NAMALWA (cell line): ENCODE data around the gene POU2AF2.
"Not testable (repeated sequence)": the region's sequence is repeated elsewhere in the genome, so short reads cannot be mapped to it uniquely, and the experiment has no call there.

Experiments
- DNase-seq: peaks from one replicate; pipeline ENCODE4 v3.0.0-alpha.2; 2015; ENCODE audit warnings: low spot score

Gene POU2AF2

DNA sequence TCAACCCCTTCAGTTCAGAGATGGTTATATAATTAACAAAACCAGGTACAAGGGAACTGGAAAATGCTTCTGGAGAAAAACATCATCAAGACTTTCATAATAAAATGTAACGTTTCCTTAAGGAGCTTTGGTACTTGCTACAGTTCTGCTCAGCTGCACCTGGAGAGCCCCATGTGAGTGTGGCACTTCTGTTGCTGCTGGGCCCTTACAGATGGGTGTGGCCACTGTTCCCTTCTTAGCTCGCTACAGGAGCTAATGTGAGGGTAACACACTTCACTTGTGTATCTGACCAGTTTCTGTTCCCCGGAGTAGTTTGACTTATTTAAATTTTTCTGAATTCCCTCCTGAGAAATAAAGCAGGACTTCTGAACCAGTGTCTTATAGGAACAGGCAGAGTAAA, 56.8 kb downstream of the POU2AF2 start:
- no peak for DNase-seq

GRCh38 chr11:111303461-111303860, 57.9 kb downstream of the POU2AF2 start:
- peak; percentile 14 for DNase-seq

DNA sequence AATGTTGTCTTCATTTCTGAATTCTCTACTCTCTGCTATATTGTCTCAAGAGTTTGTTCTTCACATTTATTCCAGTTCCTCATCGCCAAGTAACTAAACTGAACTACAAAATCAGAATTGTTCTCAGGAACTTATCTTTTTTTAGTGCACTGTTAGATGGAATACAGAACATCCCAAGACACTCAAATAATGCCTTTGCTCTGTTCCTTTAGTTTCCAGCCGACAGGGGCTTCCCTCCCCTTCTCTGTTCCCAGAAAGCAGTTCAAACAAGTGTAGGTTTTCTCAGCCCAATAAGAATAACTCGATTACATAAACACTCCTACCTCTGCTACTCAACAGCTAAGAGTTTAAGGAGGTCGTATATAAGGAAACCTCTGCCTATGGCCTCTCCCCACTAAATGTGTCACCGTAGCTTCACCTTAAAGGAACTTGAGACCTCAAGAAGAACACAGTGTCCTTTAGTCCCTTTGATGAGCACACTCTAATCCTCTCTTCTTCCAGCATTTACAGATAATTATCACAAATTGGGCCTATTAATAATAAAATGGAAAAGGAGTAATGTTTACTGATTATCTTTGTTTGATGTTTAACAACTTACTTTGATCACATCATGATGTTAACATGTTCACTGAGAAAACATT, 59.8 kb downstream of the POU2AF2 start:
- no peak for DNase-seq

DNA sequence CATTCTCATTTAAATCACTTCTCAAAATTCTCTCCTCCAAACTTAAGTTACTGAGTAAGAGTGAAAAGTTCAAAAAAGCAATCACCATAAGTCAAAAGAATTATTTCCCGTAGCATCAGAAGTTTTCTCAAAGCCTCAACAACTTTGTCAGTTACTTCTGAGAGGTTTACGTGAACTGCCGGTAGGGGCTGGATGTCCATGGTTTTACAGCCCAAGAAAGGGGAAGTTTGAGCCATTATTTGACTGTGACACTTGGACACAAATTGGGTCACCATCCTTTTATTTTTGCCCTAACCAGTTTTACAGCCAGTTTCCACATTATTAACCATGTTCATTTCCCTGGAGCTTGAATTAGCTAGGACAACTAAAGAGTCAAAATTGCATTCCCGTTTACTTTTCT, 60.4 kb downstream of the POU2AF2 start:
- DNase-seq: no peak

GRCh38 chr11:111306321-111306720, 60.8 kb downstream of the POU2AF2 start:
- no peak for DNase-seq

DNA sequence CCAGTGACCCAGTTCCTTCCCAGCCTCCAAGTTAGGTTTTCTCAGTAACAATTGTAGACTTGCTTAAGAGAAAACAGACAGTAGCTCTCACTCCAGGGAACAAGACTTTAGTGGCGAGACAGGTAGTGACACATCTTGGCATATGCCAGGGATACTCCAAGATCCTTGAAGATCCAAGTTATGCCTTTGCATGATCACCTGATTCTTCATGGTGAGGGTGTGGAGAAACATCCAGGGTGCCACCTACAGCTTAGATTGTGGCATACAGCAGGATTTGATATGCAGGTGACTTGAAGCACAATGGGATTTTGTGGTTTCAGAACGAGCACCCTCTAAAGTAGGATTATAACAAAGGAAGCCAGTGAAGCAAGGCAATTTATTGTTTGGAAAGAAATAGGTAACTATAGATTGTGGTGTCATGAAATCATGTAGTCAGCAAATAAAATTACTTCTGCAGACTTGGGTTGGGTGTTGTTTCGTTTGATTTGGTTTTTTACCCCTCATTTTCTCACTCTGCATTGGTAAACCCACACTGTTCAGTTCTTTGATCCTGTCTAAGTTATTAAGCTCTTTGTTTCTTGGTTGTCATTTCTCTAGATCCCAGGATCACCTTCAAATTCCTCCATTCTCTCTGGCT, 62.1 kb downstream of the POU2AF2 start:
- no peak for DNase-seq

DNA sequence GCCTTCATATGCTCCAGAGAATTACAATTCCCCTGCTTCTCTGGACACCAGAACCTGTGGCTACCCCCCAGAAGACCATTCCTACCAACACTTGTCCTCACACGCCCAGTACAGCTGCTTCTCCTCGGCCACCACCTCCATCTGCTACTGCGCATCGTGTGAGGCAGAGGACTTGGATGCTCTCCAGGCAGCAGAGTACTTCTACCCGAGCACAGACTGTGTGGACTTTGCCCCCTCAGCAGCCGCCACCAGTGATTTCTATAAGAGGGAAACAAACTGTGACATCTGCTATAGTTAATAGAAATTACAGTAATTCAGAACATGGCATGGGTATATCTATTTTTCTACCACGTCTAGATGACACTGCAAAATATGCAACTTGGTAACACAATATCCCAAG, 62.6 kb downstream of the POU2AF2 start:
- DNase-seq: no peak

GRCh38 chr11:111309215-111309915, 63.8 kb downstream of the POU2AF2 start:
- DNase-seq: no peak

- DNase-seq: no peak
Observed at GRCh38 chr11:111310088-111310487, 64.6 kb downstream of the POU2AF2 start.

GRCh38 chr11:111310723-111311122, 65.2 kb downstream of the POU2AF2 start:
- no peak for DNase-seq

DNA sequence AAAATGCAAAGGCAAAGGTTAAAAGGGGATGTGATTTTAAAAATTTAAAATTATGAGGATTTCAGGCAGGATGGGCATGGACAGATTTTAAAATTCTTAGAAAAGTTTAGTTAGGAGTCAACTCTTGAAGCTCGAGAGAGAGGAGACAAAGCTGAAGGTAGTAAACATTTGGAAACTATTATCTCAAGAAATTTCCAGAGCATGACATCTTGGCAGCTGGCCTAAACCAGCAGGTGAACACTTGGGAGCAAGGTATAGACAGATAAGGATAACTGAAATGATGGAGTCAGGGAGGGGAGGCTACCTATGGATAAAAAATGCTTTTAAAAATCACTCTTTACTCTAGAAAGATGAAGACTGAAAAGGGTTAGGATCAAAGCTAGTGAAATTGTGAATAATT, 66.6 kb downstream of the POU2AF2 start:
- no peak for DNase-seq

DNA sequence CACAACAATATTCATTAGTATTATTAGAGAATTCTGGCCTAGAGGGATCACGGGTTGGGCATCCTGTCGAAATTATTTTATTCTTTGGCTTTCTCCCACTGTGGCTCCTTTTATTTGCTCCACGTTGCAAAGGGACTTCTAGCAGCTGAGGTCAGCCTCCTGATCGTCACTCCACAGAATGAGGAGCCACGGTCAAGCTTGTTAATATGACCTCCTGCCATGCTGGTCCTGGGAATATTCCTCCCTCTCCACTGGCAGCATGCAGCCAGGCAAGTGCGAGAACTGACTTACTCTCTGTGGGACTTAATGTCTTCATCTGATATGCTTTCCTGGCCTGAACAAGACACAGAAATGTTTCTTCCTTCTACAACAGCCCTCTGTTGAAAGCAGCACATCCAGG, 73.8 kb downstream of the POU2AF2 start:
- DNase-seq: no peak

- DNase-seq: not testable (repeated sequence)
Observed at GRCh38 chr11:111320199-111320598, 74.7 kb downstream of the POU2AF2 start.

DNA sequence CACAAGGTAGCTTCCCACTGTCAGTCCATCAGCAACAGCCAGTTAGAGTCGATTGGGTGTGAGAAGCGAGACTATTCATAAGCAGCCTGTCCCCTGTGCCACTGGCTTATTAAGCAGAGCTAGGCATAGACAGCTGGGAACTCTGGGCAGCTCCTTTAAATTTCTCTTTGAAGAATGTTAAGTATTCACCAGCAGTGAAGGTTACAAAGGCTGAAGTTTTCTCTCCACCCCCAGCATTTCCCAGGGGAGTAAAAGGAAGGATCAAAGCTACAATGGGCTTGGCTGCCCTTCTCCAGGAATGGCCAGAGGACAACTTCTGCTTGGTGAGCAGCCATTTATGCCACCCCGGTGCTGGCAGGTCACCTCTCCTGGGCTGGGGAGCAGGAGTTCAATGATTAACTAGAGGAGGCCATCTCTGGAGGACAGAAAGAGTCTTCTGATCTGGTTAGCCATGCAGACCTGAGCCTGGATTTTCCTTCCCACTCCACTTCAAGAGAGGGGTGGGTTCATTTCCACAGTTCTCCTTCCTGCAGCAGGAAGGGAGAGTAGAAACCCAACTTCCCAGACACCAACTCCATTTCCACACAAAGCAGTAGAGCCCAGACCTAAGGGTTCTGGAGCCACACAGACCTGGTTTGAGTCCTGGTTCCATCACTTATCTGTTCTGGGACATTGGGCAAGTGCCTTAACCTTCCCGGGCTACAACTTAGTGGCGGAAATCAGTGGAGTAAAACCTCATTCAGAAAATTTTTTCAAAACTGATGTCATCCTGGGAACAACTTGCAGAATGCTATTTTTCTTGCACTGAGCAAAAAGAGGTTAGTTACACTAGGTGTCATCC, 75.4 kb downstream of the POU2AF2 start:
- no peak for DNase-seq

DNA sequence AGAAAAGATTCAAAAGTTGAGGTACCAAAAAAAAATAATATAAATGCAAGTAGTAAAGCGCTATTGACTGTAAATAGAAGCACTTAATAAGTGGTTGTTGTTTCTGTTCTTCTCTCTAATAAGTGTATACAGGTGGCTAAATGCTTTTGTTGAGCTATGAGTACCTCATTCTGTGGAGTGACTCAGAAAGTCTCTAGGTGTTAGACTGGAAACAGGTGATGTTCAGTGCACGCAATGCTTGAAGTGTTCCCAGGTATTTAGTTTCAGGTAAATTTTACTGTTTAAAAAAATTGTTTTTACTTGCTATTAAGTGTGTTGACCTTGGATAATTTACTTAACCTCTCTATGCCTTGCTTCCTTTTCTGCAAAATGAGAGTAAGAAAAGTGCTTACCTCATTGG, 77.0 kb downstream of the POU2AF2 start:
- DNase-seq: no peak

GRCh38 chr11:111324277-111324720, 78.8 kb downstream of the POU2AF2 start:
- DNase-seq: no peak

DNA sequence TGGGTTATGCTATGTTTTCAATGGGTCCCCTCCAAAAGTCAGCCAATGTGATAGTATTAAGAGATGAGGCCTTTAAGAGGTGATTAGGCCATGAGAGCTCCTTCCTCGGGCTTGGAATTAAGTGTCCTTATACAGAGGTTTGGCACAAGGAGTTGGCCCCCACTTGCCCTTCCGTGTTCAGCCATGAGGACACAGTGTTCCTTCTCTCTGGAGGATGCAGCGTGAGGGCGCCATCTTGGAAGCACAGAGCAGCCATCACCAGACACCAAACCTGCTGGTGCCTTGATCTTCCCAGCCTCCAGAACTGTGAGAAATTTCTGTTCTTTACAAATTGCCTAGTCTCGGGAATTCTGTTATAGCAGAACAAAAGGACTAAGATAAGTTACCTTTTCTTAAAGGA, 79.7 kb downstream of the POU2AF2 start:
- no peak for DNase-seq

DNA sequence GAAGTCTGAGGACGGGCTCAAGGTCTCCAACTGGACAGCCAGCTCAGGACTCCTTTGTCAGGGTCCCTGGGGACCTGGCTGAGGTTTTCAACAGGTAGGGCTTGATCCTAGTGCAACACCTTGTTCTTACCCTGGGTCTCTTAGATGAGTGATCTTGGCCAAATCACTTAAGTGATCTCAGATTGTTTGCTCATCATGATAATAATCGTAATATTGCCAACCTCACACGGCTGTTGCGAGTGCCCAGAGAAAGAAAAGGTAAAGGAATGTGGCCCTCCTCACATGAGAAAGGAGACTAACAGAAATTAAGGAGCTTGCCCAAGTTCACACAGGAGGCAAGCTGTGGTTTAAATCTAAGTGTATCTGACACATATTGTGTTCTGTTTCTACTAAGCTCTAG, 81.3 kb downstream of the POU2AF2 start:
- no peak for DNase-seq

DNA sequence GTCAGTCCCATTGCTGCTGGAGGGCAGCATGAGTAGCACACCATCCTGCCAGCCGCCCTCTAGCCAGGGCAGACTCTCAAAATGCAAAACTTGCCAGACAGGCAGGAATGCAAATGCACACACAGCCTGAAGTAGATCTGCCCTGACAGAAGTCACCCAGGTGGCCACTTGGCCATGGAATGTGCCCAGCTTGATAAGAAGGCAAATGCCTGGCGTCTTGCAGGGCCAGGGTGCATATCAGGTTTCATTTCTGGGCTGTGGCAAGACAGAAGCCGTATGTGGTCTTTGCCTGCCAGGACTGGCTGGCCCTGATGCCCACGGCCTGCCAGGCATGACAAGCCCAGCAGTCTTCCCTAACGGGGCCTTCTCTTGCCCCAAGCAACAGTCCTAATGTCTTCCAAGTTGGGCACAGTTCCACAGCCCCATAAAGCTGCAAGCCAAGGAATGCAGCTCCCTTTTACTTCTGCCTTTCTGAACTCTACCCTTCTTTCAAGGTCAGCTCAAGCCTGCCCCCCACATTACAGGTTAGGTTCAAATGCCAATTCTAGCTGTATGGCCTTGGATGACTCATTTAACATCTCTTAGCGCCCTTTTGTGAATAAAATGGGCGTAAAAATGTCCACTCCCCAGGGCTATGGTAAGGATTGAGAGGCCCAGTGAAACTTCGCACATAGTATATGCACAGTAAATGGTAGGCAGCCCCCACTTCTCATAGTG, 82.5 kb downstream of the POU2AF2 start:
- DNase-seq: no peak

GRCh38 chr11:111329306-111330204, 84.0 kb downstream of the POU2AF2 start:
- DNase-seq: no peak
